Activated naive CD4-positive, alpha-beta T cell treated with anti-CD3 and anti-CD28 coated beads, Interleukin-2, amount 50 U/mL, for 72 hours (primary cell): ENCODE results near the gene SCNN1B. TPM values are rescaled to one million over a fixed set of nuclear protein-coding genes. Genes with fewer than 3 reads are reported as not detected.

Source experiments
- ATAC-seq, 2 donors: fragments of 150-1000 bp; cut with Tn5 transposase; 2 replicates each; pipeline ENCODE4 v1.10.0; 2021; ENCODE audit warnings: mild to moderate bottlenecking in 2 of 2, moderate library complexity in 2 of 2
- DNase-seq, 2 donors: peaks; one replicate each; pipeline ENCODE4 v3.0.0; 2021 to 2022; ENCODE audit warnings: low spot score in 2 of 2
- H3K27ac Mint-ChIP-seq, 2 donors: one replicate each; pipeline ENCODE4 v1.8.0; 2022; ENCODE audit warnings: mild to moderate bottlenecking in 2 of 2, mixed read lengths in 2 of 2
- H3K36me3 Mint-ChIP-seq, 2 donors: one replicate each; pipeline ENCODE4 v1.8.0; 2022; ENCODE audit warnings: mixed read lengths in 2 of 2
- H3K9me3 Mint-ChIP-seq, 2 donors: one replicate each; pipeline ENCODE4 v1.8.0; 2022; ENCODE audit warnings: mixed read lengths in 2 of 2
- total RNA-seq, 2 donors: library from RNA; stranded (reverse); gene quantifications; one replicate each; pipeline ENCODE4 v1.2.3, GENCODE V29; 2022

SCNN1B gene
- total RNA-seq, 2 donors from 2014 or later = not detected

DNA sequence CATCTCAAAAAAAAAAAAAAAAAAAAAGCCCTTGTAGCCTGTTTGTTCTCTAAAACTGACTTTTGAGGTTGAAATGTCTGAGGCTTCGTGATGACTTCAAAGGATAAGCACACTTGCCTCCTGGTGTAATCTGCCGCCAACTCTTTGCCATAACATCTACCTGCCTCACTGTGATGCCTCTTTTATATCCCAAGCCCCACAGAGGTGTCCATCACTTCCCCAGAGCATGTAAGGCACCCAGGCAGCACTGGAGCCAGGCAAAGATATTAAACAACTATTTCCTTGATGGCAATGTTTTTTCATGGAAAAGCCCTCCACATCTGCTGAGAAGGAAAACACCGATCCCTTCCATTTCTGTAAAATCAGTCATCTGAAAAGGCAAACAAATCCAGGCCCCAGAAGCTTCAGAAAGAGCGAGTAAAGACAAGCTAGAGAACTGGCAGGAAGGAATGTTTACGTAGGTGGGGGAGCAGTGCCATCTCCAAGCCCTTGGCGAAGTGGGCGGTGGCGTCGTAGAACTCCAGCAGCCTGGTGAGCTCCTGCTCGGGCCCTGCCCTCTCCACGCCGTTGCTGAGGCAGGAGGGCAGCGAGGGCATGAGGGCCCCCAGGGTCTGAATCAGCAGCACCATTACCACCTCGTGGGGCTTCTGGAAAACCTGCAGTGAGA is 122.3 kb downstream of the SCNN1B start:
- Mint-ChIP-seq H3K27ac (peak overlapping the region; percentile 18 to 26), H3K9me3 (no peaks in the 10 kb centered on the region), H3K36me3 (peaks cover 0 to 6% of the 10 kb centered on the region in 2 donors)
- ATAC-seq (no peak), DNase-seq (no peak)

- Mint-ChIP-seq H3K9me3 (no peaks in the 10 kb centered on the region), H3K27ac (no peak overlapping the region), H3K36me3 (peaks cover 0 to 3% of the 10 kb centered on the region in 2 donors)
- ATAC-seq = no peak
- DNase-seq = no peak
Observed at GRCh38 chr16:23428351-23428750, 126.2 kb downstream of the SCNN1B start.

Other genes starting within 250 kb of the SCNN1B start
- gene USP31, start 152.8 kb upstream of the SCNN1B start, total RNA-seq = 1 to 10 TPM; 4.6 to 9.0 TPM
- gene SCNN1G, start 119.6 kb upstream of the SCNN1B start, total RNA-seq = not detected
- 10 to 100 TPM; 24.4 to 30.1 TPM for gene COG7, start 150.9 kb downstream of the SCNN1B start, total RNA-seq
- 100 to 1,000 TPM in 1 of 2 donors, 10 to 100 TPM in 1; 83.4 to 120 TPM for gene GGA2, start 208.2 kb downstream of the SCNN1B start, total RNA-seq